ENCODE results near the gene PRRX2.
A peak's percentile ranks its signal among the peaks of the same experiment; 100 is the strongest.

The PRRX2 gene

GRCh38 chr9:129682381-129682780 lies 16.9 kb downstream of the PRRX2 start:
- DNase-seq: no peak

- peak; percentile 50 for DNase-seq
Measured at GRCh38 chr9:129685220-129685932, 19.9 kb downstream of the PRRX2 start.

GRCh38 chr9:129685933-129686259 lies 20.4 kb downstream of the PRRX2 start:
- no peak for DNase-seq

GRCh38 chr9:129686736-129687135 lies 21.3 kb downstream of the PRRX2 start:
- DNase-seq: no peak

- no peak for DNase-seq
Measured at GRCh38 chr9:129687391-129687790, 21.9 kb downstream of the PRRX2 start.

- no peak for DNase-seq
Measured at GRCh38 chr9:129688285-129689043, 23.0 kb downstream of the PRRX2 start.

GRCh38 chr9:129692534-129692933 lies 27.1 kb downstream of the PRRX2 start:
- DNase-seq: no peak

- no peak for DNase-seq
Measured at GRCh38 chr9:129693741-129694140, 28.3 kb downstream of the PRRX2 start.

- DNase-seq: no peak
Measured at GRCh38 chr9:129694243-129694646, 28.8 kb downstream of the PRRX2 start.

GRCh38 chr9:129695870-129696269 lies 30.4 kb downstream of the PRRX2 start:
- DNase-seq: no peak

- peak; percentile 89 for DNase-seq
Measured at GRCh38 chr9:129696944-129697655, 31.7 kb downstream of the PRRX2 start.

- peak; percentile 98 for DNase-seq
Measured at GRCh38 chr9:129697656-129698253, 32.3 kb downstream of the PRRX2 start.

- DNase-seq: peak; percentile 85
Measured at GRCh38 chr9:129698254-129698757, 32.9 kb downstream of the PRRX2 start.

- DNase-seq: no peak
Measured at GRCh38 chr9:129701054-129701453, 35.6 kb downstream of the PRRX2 start.

- DNase-seq: peak; percentile 28
Measured at GRCh38 chr9:129701549-129701948, 36.1 kb downstream of the PRRX2 start.

- DNase-seq: peak; percentile 89
Measured at GRCh38 chr9:129702589-129703520, 37.4 kb downstream of the PRRX2 start.

GRCh38 chr9:129703667-129704355 lies 38.4 kb downstream of the PRRX2 start:
- peak; percentile 63 for DNase-seq

GRCh38 chr9:129704807-129705206 lies 39.4 kb downstream of the PRRX2 start:
- DNase-seq: peak; percentile 37

- peak; percentile 78 for DNase-seq
Measured at GRCh38 chr9:129708793-129709192, 43.3 kb downstream of the PRRX2 start.

- peak; percentile 73 for DNase-seq
Measured at GRCh38 chr9:129709438-129710168, 44.2 kb downstream of the PRRX2 start.

- no peak for DNase-seq
Measured at GRCh38 chr9:129710169-129710453, 44.7 kb downstream of the PRRX2 start.

Data from fibroblast of skin of right biceps (primary cell).